SK-N-SH treated with all-trans-retinoic acid at 6 μM for 48 hours (cell line): ENCODE measurements around the gene CDKL5.

Experiments used
- ATAC-seq: fragments of 200-7000 bp; cut with Tn5 transposase; 3 replicates; pipeline ENCODE4 v1.9.1; 2020; ENCODE audit warnings: mild to moderate bottlenecking, moderate library complexity
- ARNTL ChIP-seq: fragments of 450-650 bp; formaldehyde crosslinking; IDR thresholded peaks from 2 replicates; pipeline ENCODE4 v1.5.0; 2020; ENCODE audit warnings: low read depth, mild to moderate bottlenecking, moderate library complexity, borderline replicate concordance
- BACH2 ChIP-seq: fragments of 250-450 bp; sonication (Bioruptor Pico); IDR thresholded peaks from 2 replicates; pipeline ENCODE4 v1.9.0; 2021; ENCODE audit warnings: mild to moderate bottlenecking, borderline replicate concordance
- CREB5 ChIP-seq: fragments of 250-450 bp; sonication (Bioruptor Pico); IDR thresholded peaks from 2 replicates; pipeline ENCODE4 v1.5.1; 2020; ENCODE audit warnings: low read depth, mild to moderate bottlenecking, moderate library complexity
- CSDC2 ChIP-seq: fragments of 250-450 bp; sonication (Bioruptor Pico); IDR thresholded peaks from 2 replicates; pipeline ENCODE4 v1.5.0; 2020; ENCODE audit warnings: mild to moderate bottlenecking, moderate library complexity
- ESRRG ChIP-seq: fragments of 250-450 bp; sonication (Bioruptor Pico); IDR thresholded peaks from 2 replicates; pipeline ENCODE4 v1.6.1; 2021; ENCODE audit warnings: mild to moderate bottlenecking
- GLIS3 ChIP-seq: fragments of 250-450 bp; sonication (Bioruptor Pico); IDR thresholded peaks from 2 replicates; pipeline ENCODE4 v1.5.0; 2020; ENCODE audit warnings: mild to moderate bottlenecking, moderate library complexity
- ISL1 ChIP-seq: fragments of 250-450 bp; sonication (Bioruptor Pico); IDR thresholded peaks from 2 replicates; pipeline ENCODE4 v2.1.2; 2022; ENCODE audit warnings: mild to moderate bottlenecking, moderate library complexity
- OSR1 ChIP-seq: fragments of 250-450 bp; sonication (Bioruptor Pico); IDR thresholded peaks from 2 replicates; pipeline ENCODE4 v1.8.0; 2022; ENCODE audit warnings: moderate library complexity, mild to moderate bottlenecking, inconsistent platforms
- PATZ1 ChIP-seq: fragments of 250-450 bp; sonication (Bioruptor Pico); IDR thresholded peaks from 2 replicates; pipeline ENCODE4 v1.8.0; 2020; ENCODE audit warnings: mild to moderate bottlenecking, moderate library complexity, borderline replicate concordance
- POU6F1 ChIP-seq: fragments of 250-450 bp; sonication (Bioruptor Pico); IDR thresholded peaks from 2 replicates; pipeline ENCODE4 v1.8.0; 2021; ENCODE audit warnings: low read depth, mild to moderate bottlenecking, moderate library complexity, borderline replicate concordance
- PPARA ChIP-seq: fragments of 250-450 bp; sonication (Bioruptor Pico); IDR thresholded peaks from 2 replicates; pipeline ENCODE4 v1.5.0; 2020; ENCODE audit warnings: mild to moderate bottlenecking, borderline replicate concordance
- RARB ChIP-seq: fragments of 250-450 bp; sonication (Bioruptor Pico); IDR thresholded peaks from 2 replicates; pipeline ENCODE4 v1.8.0; 2021; ENCODE audit warnings: mild to moderate bottlenecking, moderate library complexity
- SNAI2 ChIP-seq: fragments of 250-450 bp; sonication (Bioruptor Pico); IDR thresholded peaks from 2 replicates; pipeline ENCODE4 v1.5.0; 2020; ENCODE audit warnings: mild to moderate bottlenecking, moderate library complexity
- TCF4 ChIP-seq: fragments of 250-450 bp; sonication (Bioruptor Pico); IDR thresholded peaks from 2 replicates; pipeline ENCODE4 v1.8.0; 2021; ENCODE audit warnings: mild to moderate bottlenecking, moderate library complexity, borderline replicate concordance
- TOX ChIP-seq: fragments of 250-450 bp; sonication (Bioruptor Pico); IDR thresholded peaks from 2 replicates; pipeline ENCODE4 v1.8.0; 2021; ENCODE audit warnings: mild to moderate bottlenecking, moderate library complexity, borderline replicate concordance
- TSHZ2 ChIP-seq: fragments of 250-450 bp; sonication (Bioruptor Pico); IDR thresholded peaks from 2 replicates; pipeline ENCODE4 v1.5.0; 2020; ENCODE audit warnings: mild to moderate bottlenecking, moderate library complexity
- ZC3H10 ChIP-seq: fragments of 250-450 bp; sonication (Bioruptor Pico); IDR thresholded peaks from 2 replicates; pipeline ENCODE4 v1.5.1; 2021; ENCODE audit warnings: mild to moderate bottlenecking, moderate library complexity
- ZFP3 ChIP-seq: fragments of 250-450 bp; sonication (Bioruptor Pico); IDR thresholded peaks from 2 replicates; pipeline ENCODE4 v1.5.0; 2020; ENCODE audit warnings: mild to moderate bottlenecking, moderate library complexity
- ZFP30 ChIP-seq: fragments of 450-650 bp; formaldehyde crosslinking; IDR thresholded peaks from 2 replicates; pipeline ENCODE4 v1.5.0; 2022; ENCODE audit warnings: mild to moderate bottlenecking, moderate library complexity
- ZNF565 ChIP-seq: fragments of 450-650 bp; formaldehyde crosslinking; conservative IDR thresholded peaks from 2 replicates; pipeline ENCODE4 v1.5.0; 2020; ENCODE audit warnings: low read depth, mild to moderate bottlenecking, moderate library complexity
- ZNF8 ChIP-seq: fragments of 450-650 bp; formaldehyde crosslinking; IDR thresholded peaks from 2 replicates; pipeline ENCODE4 v1.5.0; 2020; ENCODE audit warnings: mild to moderate bottlenecking, moderate library complexity

The CDKL5 gene

GRCh38 chrX:18619288-18619687 is 193.9 kb downstream of the CDKL5 start:
- no peak for ATAC-seq
- no peak for TF ChIP-seq BACH2 (CRISPR knock-in tag)

- TF ChIP-seq ZC3H10 (CRISPR knock-in tag) (no peak), RARB (no peak), ESRRG (no peak), CSDC2 (CRISPR knock-in tag) (no peak), CREB5 (CRISPR knock-in tag) (no peak), TSHZ2 (no peak)
- no peak for ATAC-seq
These were observed 194.9 kb downstream of the CDKL5 start for GRCh38 chrX:18620349-18620748.

- TF ChIP-seq ZNF565 (CRISPR knock-in tag): no peak
- no peak for TF ChIP-seq ZFP30 (CRISPR knock-in tag)
- TF ChIP-seq SNAI2 (CRISPR knock-in tag): no peak
- TF ChIP-seq ZFP3 (CRISPR knock-in tag): no peak
- TF ChIP-seq TSHZ2: no peak
- TF ChIP-seq RARB: no peak
- no peak for TF ChIP-seq ZNF8 (CRISPR knock-in tag)
- no peak for TF ChIP-seq ESRRG
- TF ChIP-seq GLIS3 (CRISPR knock-in tag): no peak
- TF ChIP-seq POU6F1 (CRISPR knock-in tag): no peak
- no peak for TF ChIP-seq TCF4
- TF ChIP-seq ARNTL (CRISPR knock-in tag): no peak
- no peak for TF ChIP-seq BACH2 (CRISPR knock-in tag)
- no peak for TF ChIP-seq CSDC2 (CRISPR knock-in tag)
- TF ChIP-seq CREB5 (CRISPR knock-in tag): no peak
- no peak for TF ChIP-seq PPARA (CRISPR knock-in tag)
- TF ChIP-seq TOX: no peak
- TF ChIP-seq OSR1: no peak
- TF ChIP-seq ISL1 (CRISPR knock-in tag): no peak
- no peak for TF ChIP-seq PATZ1
- no peak for ATAC-seq
These were observed 199.2 kb downstream of the CDKL5 start for GRCh38 chrX:18624599-18624998.
